HCT116 (cell line): ENCODE data around the gene SRGAP3. TPM values are rescaled to one million over a fixed set of nuclear protein-coding genes. Genes with fewer than 3 reads are reported as not detected.

Experiments used
- ATAC-seq: fragments of 200-7000 bp; cut with Tn5 transposase; 2 replicates; pipeline ENCODE4 v1.9.1; 2020; ENCODE audit warnings: mild to moderate bottlenecking, moderate library complexity
- BruUV-seq: library from RNA; stranded (reverse); fragments of 400-500 nt; replicated peaks from 2 replicates; lab custom pipeline; 2021; lab: Mats Ljungman, UMichigan
- CTCF ChIA-PET: fragments of 300-600 bp; sonication (Branson Sonifier 250); formaldehyde crosslinking; loops from one replicate; lab custom pipeline; 2021; ENCODE audit warnings: antibody characterized with exemption; lab: Charles Lee
- POLR2A ChIA-PET: fragments of 300-600, 350-600 bp; sonication (Branson Sonifier 250); formaldehyde crosslinking; loops from one replicate; lab custom pipeline; 2021; ENCODE audit warnings: antibody characterized with exemption; lab: Charles Lee
- RAD21 ChIA-PET, 2 experiments: fragments of 300-600 bp; sonication (Branson Sonifier 250); formaldehyde crosslinking; loops; one replicate each; lab custom pipeline; 2023; ENCODE audit warnings: low total read pairs in 2 of 2; ENCODE audit not compliant: uncharacterized antibody in 2 of 2, unreplicated experiment in 2 of 2, low non-redundant PET in 1 of 2; lab: Charles Lee
- DNase-seq: peaks from one replicate; pipeline ENCODE4 v3.0.0-alpha.2; 2010; ENCODE audit warnings: low read depth, low spot score
- H2AFZ ChIP-seq: fragments of 200-600 bp; shearing (Covaris generic), sonication (generic); 2 replicates; pipeline ENCODE4 v1.6.1; 2017; ENCODE audit warnings: low read depth, mixed run types, mixed read lengths, antibody characterized with exemption, low read length; ENCODE audit not compliant: poor library complexity, severe bottlenecking
- H3K27ac ChIP-seq: 2 replicates; pipeline ENCODE4 v1.5.1; 2012; ENCODE audit warnings: low read depth, low read length
- H3K27me3 ChIP-seq: fragments of 200-600 bp; sonication (generic); 2 replicates; pipeline ENCODE4 v1.6.1; 2016; ENCODE audit warnings: mixed run types, low read length, mixed read lengths; ENCODE audit not compliant: insufficient read depth
- H3K36me3 ChIP-seq, 2 experiments: fragments of 200-500 bp in 1 of 2; fragments of 200-600 bp in 1 of 2; sonication (Bioruptor generic) in 1 of 2; sonication (generic) in 1 of 2; 2 replicates each; pipeline versions ENCODE4 v1.5.1 to v1.6.1; 2014 to 2016; ENCODE audit warnings: low read length in 2 of 2, inconsistent platforms in 1 of 2, mixed read lengths in 1 of 2, mixed run types in 1 of 2; ENCODE audit not compliant: insufficient read depth in 2 of 2, control insufficient read depth in 1 of 2
- H3K4me1 ChIP-seq, 2 experiments: fragments of 200-600 bp in 1 of 2; sonication (generic) in 1 of 2; 2 replicates each; pipeline versions ENCODE4 v1.5.1 to v1.6.1; 2012 to 2017; ENCODE audit warnings: low read length in 2 of 2, inconsistent platforms in 1 of 2, mild to moderate bottlenecking in 1 of 2, mixed read lengths in 1 of 2, mixed run types in 1 of 2, moderate library complexity in 1 of 2; ENCODE audit not compliant: insufficient read depth in 2 of 2, control insufficient read depth in 1 of 2
- H3K4me2 ChIP-seq: fragments of 200-600 bp; sonication (generic); 2 replicates; pipeline ENCODE4 v1.6.1; 2017; ENCODE audit warnings: mixed run types, low read length, mixed read lengths
- H3K4me3 ChIP-seq, 2 experiments: fragments of 200-600 bp in 1 of 2; sonication (generic) in 1 of 2; replicated peaks in 1 of 2; 2 replicates each; pipeline ENCODE4 v1.5.1; 2011 to 2016; ENCODE audit warnings: low read length in 2 of 2, control low read depth in 1 of 2, low read depth in 1 of 2, mild to moderate bottlenecking in 1 of 2, mixed read lengths in 1 of 2, mixed run types in 1 of 2
- H3K79me2 ChIP-seq: fragments of 200-600 bp; sonication (generic); 2 replicates; pipeline ENCODE4 v1.6.1; 2017; ENCODE audit warnings: mild to moderate bottlenecking, mixed run types, low read length, moderate library complexity, mixed read lengths; ENCODE audit not compliant: insufficient read depth
- H3K9ac ChIP-seq: fragments of 200-600 bp; sonication (generic); 2 replicates; pipeline ENCODE4 v1.6.1; 2016; ENCODE audit warnings: low read length, mixed read lengths
- H3K9me2 ChIP-seq: fragments of 200-600 bp; sonication (generic), shearing (Covaris generic); 2 replicates; pipeline ENCODE4 v1.6.1; 2017; ENCODE audit warnings: mixed run types, mild to moderate bottlenecking, moderate library complexity; ENCODE audit not compliant: insufficient read depth
- H3K9me3 ChIP-seq, 2 experiments: fragments of 200-500 bp in 1 of 2; fragments of 200-600 bp in 1 of 2; sonication (Bioruptor generic) in 1 of 2; sonication (generic) in 1 of 2; 2 replicates each; pipeline ENCODE4 v1.6.1; 2014 to 2017; ENCODE audit warnings: low read length in 2 of 2, mixed read lengths in 2 of 2, inconsistent platforms in 1 of 2, low read depth in 1 of 2, mild to moderate bottlenecking in 1 of 2, mixed run types in 1 of 2, moderate library complexity in 1 of 2; ENCODE audit not compliant: control insufficient read depth in 1 of 2, insufficient read depth in 1 of 2
- H4K20me1 ChIP-seq: fragments of 200-600 bp; sonication (generic), shearing (Covaris generic); 2 replicates; pipeline ENCODE4 v1.6.1; 2017; ENCODE audit warnings: mixed run types, mild to moderate bottlenecking, moderate library complexity; ENCODE audit not compliant: insufficient read depth
- ATF3 ChIP-seq: IDR thresholded peaks from 2 replicates; pipeline ENCODE4 v1.6.1; 2012
- CEBPB ChIP-seq: IDR thresholded peaks from 2 replicates; pipeline ENCODE4 v1.6.1; 2012; ENCODE audit warnings: low read depth
- CTCF ChIP-seq, 3 experiments: fragments of 200-600 bp in 1 of 3; sonication (generic) in 1 of 3; IDR thresholded peaks in 2 of 3; conservative IDR thresholded peaks in 1 of 3; 2 replicates each; pipeline ENCODE4 v1.5.1; 2012 to 2017; ENCODE audit warnings: low read depth in 2 of 3, low read length in 2 of 3, antibody characterized with exemption in 1 of 3, borderline replicate concordance in 1 of 3, control low read depth in 1 of 3, mild to moderate bottlenecking in 1 of 3, mixed read lengths in 1 of 3, mixed run types in 1 of 3, moderate library complexity in 1 of 3; ENCODE audit not compliant: insufficient read depth in 1 of 3
- EZH2phosphoT487 ChIP-seq: fragments of 200-600 bp; IDR thresholded peaks from 2 replicates; pipeline ENCODE4 v1.6.1; 2018; ENCODE audit warnings: antibody characterized with exemption, borderline replicate concordance
- JUND ChIP-seq: IDR thresholded peaks from 2 replicates; pipeline ENCODE4 v1.6.1; 2012
- MAX ChIP-seq: IDR thresholded peaks from 2 replicates; pipeline ENCODE4 v1.6.1; 2012
- POLR2AphosphoS5 ChIP-seq: IDR thresholded peaks from 2 replicates; pipeline ENCODE4 v1.6.1; 2011; ENCODE audit warnings: mild to moderate bottlenecking, low read depth, low read length, moderate library complexity
- REST ChIP-seq: IDR thresholded peaks from 2 replicates; pipeline ENCODE4 v1.6.1; 2012; ENCODE audit warnings: low read depth
- SIN3A ChIP-seq: IDR thresholded peaks from 2 replicates; pipeline ENCODE4 v1.6.1; 2012; ENCODE audit warnings: low read depth
- SP1 ChIP-seq: IDR thresholded peaks from 2 replicates; pipeline ENCODE4 v1.6.1; 2012; ENCODE audit warnings: low read depth
- ZBTB33 ChIP-seq: IDR thresholded peaks from 2 replicates; pipeline ENCODE4 v1.6.1; 2011; ENCODE audit warnings: mild to moderate bottlenecking, low read length, moderate library complexity; ENCODE audit not compliant: insufficient replicate concordance; ENCODE audit errors: extremely low read depth
- ZFX ChIP-seq: fragments of 450-650 bp; IDR thresholded peaks from 2 replicates; pipeline ENCODE4 v1.6.1; 2017
- intact Hi-C: fragments of 100-400 bp; cut with micrococcal nuclease; formaldehyde crosslinking; loops from 2 replicates; pipeline ENCODE4 v1.10.0; 2022
- total RNA-seq: library from RNA; stranded (reverse); gene quantifications from one replicate; pipeline ENCODE4 v1.2.1, GENCODE V29; 2021; ENCODE audit not compliant: unreplicated experiment

Gene SRGAP3
- total RNA-seq, 1 experiment from 2014 or later: 8.3 TPM

- Histone ChIP-seq H3K9me3 (no peaks in the 10 kb centered on the region), H3K9me2 (no peaks in the 10 kb centered on the region), H3K79me2 (peaks cover 93% of the 10 kb centered on the region), H3K4me2 (no peak overlapping the region), H3K4me3 (no peak overlapping the region), H3K27ac (no peak overlapping the region), H3K9ac (no peak overlapping the region), H3K27me3 (no peaks in the 10 kb centered on the region), H3K36me3 (peaks cover 5 to 8% of the 10 kb centered on the region in 2 experiments; a peak in 1 of 4 replicates), H3K4me1 (no peaks in the 10 kb centered on the region), H2AFZ (no peak overlapping the region), H4K20me1 (peaks cover 2% of the 10 kb centered on the region; the same call in 1 of the 2 replicates)
- intact Hi-C loops: no loop called here
- no TSS peak for BruUV-seq
- DNase-seq (no peak), ATAC-seq (no peak)
- ChIA-PET CTCF (no interaction called here), RAD21 (no interaction called here), POLR2A (no interaction called here)
- TF ChIP-seq SIN3A: no peak
Measured at GRCh38 chr3:8953313-8953712, 296.1 kb downstream of the SRGAP3 start.

GRCh38 chr3:8952130-8952529 lies 297.3 kb downstream of the SRGAP3 start:
- Histone ChIP-seq H3K4me3 (no peak overlapping the region), H3K4me1 (no peaks in the 10 kb centered on the region), H3K9ac (no peak overlapping the region), H3K27ac (no peak overlapping the region), H3K4me2 (no peak overlapping the region), H4K20me1 (peaks cover 2% of the 10 kb centered on the region; the same call in 1 of the 2 replicates), H3K79me2 (peaks cover 84% of the 10 kb centered on the region), H3K36me3 (peaks cover 0 to 8% of the 10 kb centered on the region in 2 experiments; a peak in 1 of 4 replicates), H3K9me3 (no peaks in the 10 kb centered on the region), H3K27me3 (no peaks in the 10 kb centered on the region), H3K9me2 (no peaks in the 10 kb centered on the region), H2AFZ (no peak overlapping the region)
- ChIA-PET CTCF (no interaction called here), POLR2A (no interaction called here), RAD21 (no interaction called here)
- DNase-seq (no peak), ATAC-seq (no peak)
- intact Hi-C loops: no loop called here
- BruUV-seq: no TSS peak
- TF ChIP-seq ZBTB33 (no peak), CTCF (IDR thresholded peaks at IDR 0.05 in 2 of 3, conservative IDR thresholded peaks at IDR 0.05 in 1 of 3; ENCODE audit: borderline replicate concordance in 1 of 3, insufficient read depth in 1 of 3, low read depth in 2 of 3, low read length in 2 of 3) (no peak), CEBPB (no peak), JUND (no peak), ZFX (no peak), EZH2phosphoT487 (no peak), ATF3 (no peak), SP1 (no peak), MAX (no peak), REST (no peak), POLR2AphosphoS5 (no peak)
